Spleen (tissue), 7 donors: ENCODE data around the gene FOXO3.

ENCODE experiments used
- CTCF ChIP-seq, 11 experiments: fragments of 200-600 bp in 7 of 11; fragments of 450-650 bp in 4 of 11; sonication (generic) in 4 of 11; IDR thresholded peaks in 8 of 11; conservative IDR thresholded peaks in 3 of 11; 1 replicate in 7 of 11; 2 replicates in 4 of 11; pipeline versions ENCODE4 v1.4.0 to v1.8.0; 2016 to 2021; ENCODE audit warnings: antibody characterized with exemption in 11 of 11, inconsistent platforms in 4 of 11, mild to moderate bottlenecking in 1 of 11
- POLR2A ChIP-seq, 3 donors: fragments of 450-650 bp; IDR thresholded peaks; one replicate each; pipeline ENCODE4 v1.5.1; 2017; ENCODE audit warnings: antibody characterized with exemption in 3 of 3, mild to moderate bottlenecking in 1 of 3
- donor health status: DM: no; HTN: no; CAD: no; lungs with moderate emphysema.
- donor health status: DM: no; HTN: no; CAD: no.
- donor health status: DM: no; HTN: no; CAD: no.

- no peak for TF ChIP-seq CTCF (IDR thresholded peaks at IDR 0.05 in 8 of 11, conservative IDR thresholded peaks at IDR 0.05 in 3 of 11)
- no peak for TF ChIP-seq POLR2A (IDR thresholded peaks at IDR 0.05)
Measured at GRCh38 chr6:108596956-108597355, 36.2 kb downstream of the FOXO3 start.
